Measurements from ENCODE around the gene NYAP1. TPM values are rescaled to one million over a fixed set of nuclear protein-coding genes. Genes with fewer than 3 reads are reported as not detected.

The NYAP1 gene
- total RNA-seq, 4 donors from 2014 or later, result 0.39 to 2.1 (median 1.5) TPM

DNA sequence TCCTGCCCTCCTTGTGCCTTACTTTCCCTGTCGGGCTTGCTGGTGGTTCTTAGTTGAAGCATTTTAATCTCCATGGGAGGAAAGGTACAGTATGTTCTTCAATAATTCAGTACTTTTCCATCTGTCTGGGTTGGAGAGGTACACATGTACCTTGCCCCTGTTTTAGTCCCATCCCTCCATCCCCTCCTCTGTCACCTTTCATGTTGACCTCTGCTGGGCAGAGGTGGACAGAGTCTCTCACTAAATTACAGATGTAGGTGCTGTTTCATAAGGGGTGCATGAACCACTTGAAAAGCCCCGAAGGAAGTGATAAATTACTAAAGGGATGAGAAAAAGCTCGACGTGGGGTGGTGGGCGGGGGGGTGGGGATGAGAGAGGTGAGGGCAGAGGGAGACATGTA, 60.7 kb downstream of the NYAP1 start:
- H3K4me3 ChIP-seq (ENCODE audit: low read depth, poor library complexity, severe bottlenecking), result no peak overlapping the region
- 37 to 46% methylated on average over 5 of the region's 5 CpGs for WGBS, 2 donors
- intact Hi-C loops (cut with DNase I; ENCODE audit: low total_unique reads), result no loop called here
- TF ChIP-seq CTCF (IDR thresholded peaks at IDR 0.05) (no peak), POLR2A (IDR thresholded peaks at IDR 0.05) (no peak)
- DNase-seq (ENCODE audit: low spot score in 2 of 2), result no peak

Other genes starting within 250 kb of the NYAP1 start
- gene SPDYE3, start 176.2 kb upstream of the NYAP1 start, total RNA-seq, result not detected
- gene PILRB, start 125.8 kb upstream of the NYAP1 start, total RNA-seq, result 10 to 100 TPM; 33.3 to 86.8 (median 47.3) TPM
- 1 to 10 TPM; 2.2 to 4.6 (median 3.4) TPM for gene PILRA, start 110.4 kb upstream of the NYAP1 start, total RNA-seq
- gene ZCWPW1, start 55.2 kb upstream of the NYAP1 start, total RNA-seq, result 1 to 10 TPM; 2.2 to 6.3 (median 4.6) TPM
- 10 to 100 TPM; 26.1 to 54.4 (median 37.4) TPM for gene MEPCE, start 54.1 kb upstream of the NYAP1 start, total RNA-seq
- gene PPP1R35, start 47.4 kb upstream of the NYAP1 start, total RNA-seq, result 10 to 100 TPM; 26.3 to 63.2 (median 46.6) TPM
- 1 to 10 TPM in 1 of 4 donors, under 1 TPM in 1, not detected in 2; 0.26 to 1.5 TPM for gene SPACDR, start 19.7 kb upstream of the NYAP1 start, total RNA-seq
- gene TSC22D4, start 4.7 kb upstream of the NYAP1 start, total RNA-seq, result 10 to 100 TPM; 57.3 to 97.7 (median 68.0) TPM
- 10 to 100 TPM; 47.1 to 62.7 (median 58.6) TPM for gene AGFG2, start 55.3 kb downstream of the NYAP1 start, total RNA-seq
- gene SAP25, start 90.0 kb downstream of the NYAP1 start, total RNA-seq, result 1 to 10 TPM in 2 of 4 donors, not detected in 2; 1.3 to 1.7 TPM
- gene LRCH4, start 102.2 kb downstream of the NYAP1 start, total RNA-seq, result 10 to 100 TPM; 42.0 to 82.2 (median 63.7) TPM
- gene FBXO24, start 102.4 kb downstream of the NYAP1 start, total RNA-seq, result 1 to 10 TPM in 2 of 4 donors, under 1 TPM in 2; 0.15 to 4.3 (median 0.99) TPM
- gene PCOLCE, start 118.4 kb downstream of the NYAP1 start, total RNA-seq, result 10 to 100 TPM in 1 of 4 donors, 1 to 10 TPM in 3; 4.9 to 47.6 (median 7.3) TPM
- 10 to 100 TPM; 22.3 to 33.5 (median 26.9) TPM for gene MOSPD3, start 128.6 kb downstream of the NYAP1 start, total RNA-seq
- gene TFR2, start 157.6 kb downstream of the NYAP1 start, total RNA-seq, result 1 to 10 TPM; 1.3 to 3.4 (median 1.6) TPM
- gene ACTL6B, start 172.5 kb downstream of the NYAP1 start, total RNA-seq, result not detected
- gene GNB2, start 189.8 kb downstream of the NYAP1 start, total RNA-seq, result 100 to 1,000 TPM; 309 to 439 (median 353) TPM
- gene GIGYF1, start 210.3 kb downstream of the NYAP1 start, total RNA-seq, result 10 to 100 TPM; 34.9 to 56.6 (median 40.0) TPM
- gene POP7, start 222.2 kb downstream of the NYAP1 start, total RNA-seq, result 10 to 100 TPM; 51.3 to 72.7 (median 70.3) TPM
- under 1 TPM in 2 of 4 donors, not detected in 2; 0.17 to 0.25 TPM for gene EPO, start 236.5 kb downstream of the NYAP1 start, total RNA-seq
- under 1 TPM; 0.04 to 0.16 (median 0.06) TPM for gene ZAN, start 249.7 kb downstream of the NYAP1 start, total RNA-seq

Measured in lower leg skin (tissue), 4 donors.